ENCODE data around the gene AXL.

Gene AXL

GRCh38 chr19:41310033-41310831 is 91.2 kb downstream of the AXL start, which contains the start of gene CCDC97:
TSS of gene CCDC97 (plus strand) at chr19:41310172. CDS start at chr19:41310311, 139 bp downstream.
- TF ChIP-seq RARB (CRISPR knock-in tag; IDR thresholded peaks at IDR 0.05) (no peak), GLIS3 (CRISPR knock-in tag; IDR thresholded peaks at IDR 0.05) (no peak; the same call in 1 of the 2 replicates), ZNF70 (CRISPR knock-in tag; IDR thresholded peaks at IDR 0.05) (0 out of 2 replicates have a peak, but pooled peaks have one; percentile 4), TOX (CRISPR knock-in tag; IDR thresholded peaks at IDR 0.05; ENCODE audit: borderline replicate concordance) (no peak), ZFP3 (CRISPR knock-in tag; IDR thresholded peaks at IDR 0.05) (peak; percentile 72; the same call in 1 of the 2 replicates), ZNF565 (CRISPR knock-in tag; conservative IDR thresholded peaks at IDR 0.05; ENCODE audit: low read depth) (no peak), POU6F1 (CRISPR knock-in tag; IDR thresholded peaks at IDR 0.05; ENCODE audit: borderline replicate concordance, low read depth) (peak; percentile 70; the same call in 1 of the 2 replicates), ISL1 (CRISPR knock-in tag; IDR thresholded peaks at IDR 0.05) (no peak), ZFP30 (CRISPR knock-in tag; IDR thresholded peaks at IDR 0.05) (peak; percentile 39; the same call in 1 of the 2 replicates), CREB5 (CRISPR knock-in tag; IDR thresholded peaks at IDR 0.05; ENCODE audit: low read depth) (no peak), ESRRG (CRISPR knock-in tag; IDR thresholded peaks at IDR 0.05) (peak; percentile 60; the same call in 1 of the 2 replicates), BACH2 (CRISPR knock-in tag; IDR thresholded peaks at IDR 0.05; ENCODE audit: borderline replicate concordance) (no peak), ZNF8 (CRISPR knock-in tag; IDR thresholded peaks at IDR 0.05) (peak; percentile 38; the same call in 1 of the 2 replicates), CSDC2 (CRISPR knock-in tag; IDR thresholded peaks at IDR 0.05) (no peak), OSR1 (CRISPR knock-in tag; IDR thresholded peaks at IDR 0.05) (no peak), PPARA (CRISPR knock-in tag; IDR thresholded peaks at IDR 0.05; ENCODE audit: borderline replicate concordance) (no peak), TSHZ2 (CRISPR knock-in tag; IDR thresholded peaks at IDR 0.05) (no peak; the same call in 1 of the 2 replicates), ARNTL (CRISPR knock-in tag; IDR thresholded peaks at IDR 0.05; ENCODE audit: borderline replicate concordance, low read depth) (no peak), PATZ1 (CRISPR knock-in tag; IDR thresholded peaks at IDR 0.05; ENCODE audit: borderline replicate concordance) (no peak), SNAI2 (CRISPR knock-in tag; IDR thresholded peaks at IDR 0.05) (no peak), TCF4 (CRISPR knock-in tag; IDR thresholded peaks at IDR 0.05; ENCODE audit: borderline replicate concordance) (no peak), ZC3H10 (CRISPR knock-in tag; IDR thresholded peaks at IDR 0.05) (no peak), CSRNP3 (CRISPR knock-in tag; IDR thresholded peaks at IDR 0.05) (0 out of 2 replicates have a peak, but pooled peaks have one; percentile 52)

GRCh38 chr19:41311072-41311471 is 92.0 kb downstream of the AXL start:
- no peak for ATAC-seq

More at GRCh38 chr19:41310033-41310831, 91.2 kb downstream of the AXL start, which contains the start of gene CCDC97:
- ATAC-seq, result peak; percentile 77

More at GRCh38 chr19:41311072-41311471, 92.0 kb downstream of the AXL start:
- TF ChIP-seq PPARA (CRISPR knock-in tag; IDR thresholded peaks at IDR 0.05; ENCODE audit: borderline replicate concordance) (no peak), SNAI2 (CRISPR knock-in tag; IDR thresholded peaks at IDR 0.05) (no peak), CREB5 (CRISPR knock-in tag; IDR thresholded peaks at IDR 0.05; ENCODE audit: low read depth) (no peak), ZFP3 (CRISPR knock-in tag; IDR thresholded peaks at IDR 0.05) (no peak), ZNF565 (CRISPR knock-in tag; conservative IDR thresholded peaks at IDR 0.05; ENCODE audit: low read depth) (no peak), GLIS3 (CRISPR knock-in tag; IDR thresholded peaks at IDR 0.05) (no peak), ZNF8 (CRISPR knock-in tag; IDR thresholded peaks at IDR 0.05) (no peak), ARNTL (CRISPR knock-in tag; IDR thresholded peaks at IDR 0.05; ENCODE audit: borderline replicate concordance, low read depth) (no peak), CSDC2 (CRISPR knock-in tag; IDR thresholded peaks at IDR 0.05) (no peak)
